Tongue (tissue), 2 donors: Measurements from ENCODE around the gene RNASEH2A. TPM values are rescaled to one million over a fixed set of nuclear protein-coding genes. Genes with fewer than 3 reads are reported as not detected.

Source experiments
- small RNA-seq: library from RNA; depleted of rRNA; stranded (forward); fragments of <200 nt; gene quantifications from one replicate; pipeline ENCODE3, GENCODE V24; 2014; ENCODE audit warnings: low replicate concordance
- total RNA-seq: library from RNA; depleted of rRNA; stranded (reverse); fragments of >200 nt; gene quantifications from one replicate; pipeline ENCODE4 v1.2.3, GENCODE V29; 2014

RNASEH2A gene
- total RNA-seq, 1 donor from 2014 or later, result 10.4 TPM

Small RNA genes within 50 kb of the gene (small RNA-seq; reads per million reads assigned to genes)
- gene MIR5684 (0.05 reads per million), gene MIR6794 (not detected)

Other genes starting within 250 kb of the RNASEH2A start
- gene ZNF490, start 195.8 kb upstream of the RNASEH2A start, total RNA-seq, result 6.1 TPM
- 26.3 TPM for gene ZNF791, start 195.7 kb upstream of the RNASEH2A start, total RNA-seq
- gene MAN2B1, start 139.8 kb upstream of the RNASEH2A start, total RNA-seq, result 44.5 TPM
- 7.2 TPM for gene WDR83, start 139.8 kb upstream of the RNASEH2A start, total RNA-seq
- 64.5 TPM for gene DHPS, start 124.7 kb upstream of the RNASEH2A start, total RNA-seq
- gene GNG14, start 118.6 kb upstream of the RNASEH2A start, total RNA-seq, result not detected
- gene FBXW9, start 110.0 kb upstream of the RNASEH2A start, total RNA-seq, result 8.0 TPM
- gene TNPO2, start 82.7 kb upstream of the RNASEH2A start, total RNA-seq, result 44.7 TPM
- 121 TPM for gene TRIR, start 71.9 kb upstream of the RNASEH2A start, total RNA-seq
- 42.9 TPM for gene GET3, start 69.1 kb upstream of the RNASEH2A start, total RNA-seq
- not detected for gene BEST2, start 54.8 kb upstream of the RNASEH2A start, total RNA-seq
- gene HOOK2, start 31.0 kb upstream of the RNASEH2A start, total RNA-seq, result 68.5 TPM
- 157 TPM for gene JUNB, start 15.1 kb upstream of the RNASEH2A start, total RNA-seq
- gene PRDX2, start 4.8 kb upstream of the RNASEH2A start, total RNA-seq, result 304 TPM
- not detected for gene THSD8, start 4.5 kb upstream of the RNASEH2A start, total RNA-seq
- gene RTBDN, start 28.0 kb downstream of the RNASEH2A start, total RNA-seq, result not detected
- gene MAST1, start 31.9 kb downstream of the RNASEH2A start, total RNA-seq, result 0.92 TPM
- gene DNASE2, start 74.9 kb downstream of the RNASEH2A start, total RNA-seq, result 9.1 TPM
- gene KLF1, start 80.6 kb downstream of the RNASEH2A start, total RNA-seq, result 1.6 TPM
- gene GCDH, start 84.6 kb downstream of the RNASEH2A start, total RNA-seq, result 46.5 TPM
- gene SYCE2, start 112.7 kb downstream of the RNASEH2A start, total RNA-seq, result not detected
- 36.9 TPM for gene FARSA, start 127.1 kb downstream of the RNASEH2A start, total RNA-seq
- 383 TPM for gene CALR, start 132.0 kb downstream of the RNASEH2A start, total RNA-seq
- 77.8 TPM for gene RAD23A, start 139.3 kb downstream of the RNASEH2A start, total RNA-seq
- 30.1 TPM for gene GADD45GIP1, start 150.6 kb downstream of the RNASEH2A start, total RNA-seq
- gene DAND5, start 163.0 kb downstream of the RNASEH2A start, total RNA-seq, result not detected
- 144 TPM for gene NFIX, start 188.9 kb downstream of the RNASEH2A start, total RNA-seq